B cell (primary cell): ENCODE results near the gene TRIO. TPM values are rescaled to one million over a fixed set of nuclear protein-coding genes. Genes with fewer than 3 reads are reported as not detected.

Source experiments
- ATAC-seq: fragments of 200-7000 bp; cut with Tn5 transposase; one replicate; pipeline ENCODE4 v1.10.0; 2021; ENCODE audit warnings: low read depth, mild to moderate bottlenecking, moderate number of reproducible peaks, moderate library complexity
- CTCF ChIA-PET: fragments of 350-600 bp; sonication (Branson Sonifier 250); formaldehyde crosslinking; loops from one replicate; lab custom pipeline; 2021; ENCODE audit warnings: antibody characterized with exemption, inconsistent platforms; lab: Charles Lee
- POLR2A ChIA-PET: fragments of 350-600 bp; sonication (Branson Sonifier 250); formaldehyde crosslinking; loops from one replicate; lab custom pipeline; 2021; ENCODE audit warnings: antibody characterized with exemption; lab: Charles Lee
- DNase-seq: peaks from one replicate; pipeline ENCODE4 v3.0.0; 2013
- H2AFZ ChIP-seq: 2 replicates; pipeline ENCODE4 v1.6.1; 2012; ENCODE audit warnings: mild to moderate bottlenecking, low read depth, low read length; ENCODE audit not compliant: insufficient read depth, poor library complexity, severe bottlenecking
- H3K27ac ChIP-seq, 2 donors: 1 replicate in 1 of 2; 2 replicates in 1 of 2; pipeline ENCODE4 v1.5.1; 2012 to 2013; ENCODE audit warnings: low read length in 2 of 2, mild to moderate bottlenecking in 2 of 2, moderate library complexity in 1 of 2
- H3K27me3 ChIP-seq, 4 experiments: fragments of 200-600 bp in 1 of 4; sonication (generic) in 1 of 4; replicated peaks in 1 of 4; 1 replicate in 2 of 4; 2 replicates in 2 of 4; pipeline versions ENCODE4 v1.6.1 to v1.7.0; 2013 to 2016; ENCODE audit warnings: low read length in 3 of 4, mild to moderate bottlenecking in 2 of 4, mixed read lengths in 1 of 4, moderate library complexity in 1 of 4; ENCODE audit not compliant: insufficient read depth in 4 of 4, control insufficient read depth in 3 of 4; ENCODE audit errors: control extremely low read depth in 1 of 4
- H3K36me3 ChIP-seq, 2 experiments: replicated peaks in 1 of 2; 1 replicate in 1 of 2; 2 replicates in 1 of 2; pipeline versions ENCODE4 v1.6.1 to v1.7.1; 2013; ENCODE audit warnings: low read length in 1 of 2; ENCODE audit not compliant: insufficient read depth in 2 of 2, control insufficient read depth in 1 of 2; ENCODE audit errors: control extremely low read depth in 1 of 2, extremely low read depth in 1 of 2
- H3K4me1 ChIP-seq, 2 donors: fragments of 200-600 bp in 1 of 2; sonication (generic) in 1 of 2; 1 replicate in 1 of 2; 2 replicates in 1 of 2; pipeline versions ENCODE4 v1.5.1 to v1.6.1; 2013 to 2017; ENCODE audit warnings: low read length in 2 of 2; ENCODE audit not compliant: control insufficient read depth in 2 of 2, insufficient read depth in 2 of 2
- H3K4me2 ChIP-seq: replicated peaks from 2 replicates; pipeline ENCODE3; 2012; ENCODE audit warnings: mild to moderate bottlenecking, low read depth, low read length; ENCODE audit not compliant: poor library complexity, severe bottlenecking
- H3K4me3 ChIP-seq, 5 experiments: fragments of 200-600 bp in 1 of 5; sonication (generic) in 1 of 5; 1 replicate in 3 of 5; 2 replicates in 2 of 5; pipeline versions ENCODE4 v1.5.1 to v1.7.0; 2011 to 2016; ENCODE audit warnings: low read length in 4 of 5, mild to moderate bottlenecking in 4 of 5, low read depth in 2 of 5, control low read depth in 1 of 5, moderate library complexity in 1 of 5; ENCODE audit not compliant: insufficient read depth in 1 of 5; ENCODE audit errors: control extremely low read depth in 1 of 5, extremely low read depth in 1 of 5
- H3K79me2 ChIP-seq: fragments of 200-600 bp; sonication (generic); one replicate; pipeline ENCODE4 v1.6.0; 2016; ENCODE audit warnings: low read length; ENCODE audit not compliant: control insufficient read depth, insufficient read depth
- H3K9ac ChIP-seq: fragments of 200-600 bp; sonication (generic); 2 replicates; pipeline ENCODE4 v1.6.1; 2017; ENCODE audit warnings: mild to moderate bottlenecking, low read length, moderate library complexity
- H3K9me3 ChIP-seq, 3 donors: one replicate each; pipeline versions ENCODE4 v1.6.1 to v1.7.1; 2013; ENCODE audit warnings: low read length in 2 of 3; ENCODE audit not compliant: control insufficient read depth in 2 of 3, insufficient read depth in 1 of 3; ENCODE audit errors: control extremely low read depth in 1 of 3
- H4K20me1 ChIP-seq: 2 replicates; pipeline ENCODE4 v1.6.0; 2012; ENCODE audit warnings: mild to moderate bottlenecking, low read length; ENCODE audit not compliant: insufficient read depth, control insufficient read depth, poor library complexity, severe bottlenecking
- H3K27ac Mint-ChIP-seq: one replicate; pipeline ENCODE4 v1.8.0; 2021; ENCODE audit warnings: mixed read lengths
- H3K27me3 Mint-ChIP-seq: one replicate; pipeline ENCODE4 v1.8.0; 2021; ENCODE audit warnings: mixed read lengths
- H3K4me1 Mint-ChIP-seq: one replicate; pipeline ENCODE4 v1.8.0; 2021; ENCODE audit warnings: mixed read lengths
- H3K4me3 Mint-ChIP-seq: one replicate; pipeline ENCODE4 v1.8.0; 2021; ENCODE audit warnings: mixed read lengths
- H3K9me3 Mint-ChIP-seq: one replicate; pipeline ENCODE4 v1.8.0; 2022; ENCODE audit warnings: mixed read lengths; ENCODE audit not compliant: insufficient read depth
- EZH2 ChIP-seq: IDR thresholded peaks from 2 replicates; pipeline ENCODE4 v1.6.1; 2012; ENCODE audit warnings: borderline replicate concordance, low read depth, mild to moderate bottlenecking, moderate library complexity, low read length; ENCODE audit not compliant: insufficient read depth, poor library complexity, severe bottlenecking
- WGBS: methylation state at CpG from one replicate; pipeline ENCODE4 v1.1.5; 2013; ENCODE audit warnings: missing lambda C conversion rate; ENCODE audit not compliant: insufficient coverage; 5-methylcytosine and 5-hydroxymethylcytosine counted together
- intact Hi-C: fragments of 100-400 bp; cut with micrococcal nuclease; formaldehyde crosslinking; loops from one replicate; pipeline ENCODE4 v1.10.0; 2022
- polyA plus RNA-seq: library from polyadenylated mRNA; depleted of rRNA; stranded (reverse); fragments of >200 nt; gene quantifications from 2 replicates; pipeline ENCODE4 v1.2.3, GENCODE V29; 2012
- total RNA-seq, 2 donors: library from RNA; stranded (reverse); fragments of 120-200 nt in 1 of 2; gene quantifications; 1 replicate in 1 of 2; 2 replicates in 1 of 2; pipeline versions ENCODE4 v1.2.3 to v1.2.4, GENCODE V29; 2013 to 2022
- TF ChIP-seq, protein P1 (sequence below): fragments of 200-600 bp; IDR thresholded peaks from one replicate; pipeline ENCODE4 v1.8.0; 2022; ENCODE audit warnings: antibody characterized with exemption, mild to moderate bottlenecking

Gene TRIO
- total and polyA plus RNA-seq, 2 donors (not counting 1 experiment from before 2014, with no cell fraction given), result 90.5 to 479 TPM

DNA sequence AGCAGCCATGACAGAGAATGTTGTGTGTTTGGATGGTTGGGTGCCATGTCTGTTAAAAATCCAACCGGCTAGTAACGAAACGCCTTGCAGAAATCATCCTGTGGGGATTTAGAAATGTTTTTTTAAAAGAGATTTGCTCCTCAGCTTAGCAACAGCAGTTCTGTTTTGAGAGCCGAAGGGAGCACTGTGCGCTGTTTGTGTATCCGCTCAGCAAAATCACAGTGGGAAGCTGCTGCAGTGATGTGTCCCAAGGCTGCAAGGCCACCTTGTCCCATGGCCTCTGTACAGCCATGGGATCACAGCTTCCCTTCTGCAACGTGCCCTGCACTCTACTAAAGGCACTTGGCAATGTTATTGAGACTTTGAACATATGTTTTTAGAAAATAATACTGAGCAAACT is 40.9 kb downstream of the TRIO start:
- Histone ChIP-seq H4K20me1 (peaks cover 56% of the 10 kb centered on the region), H3K4me3 (no peak overlapping the region), H3K79me2 (peaks cover 95% of the 10 kb centered on the region), H3K9me3 (no peaks in the 10 kb centered on the region), H3K36me3 (no peaks in the 10 kb centered on the region), H3K9ac (no peak overlapping the region), H3K4me1 (peaks cover 25 to 28% of the 10 kb centered on the region in 2 donors), H2AFZ (no peak overlapping the region), H3K4me2 (no peak overlapping the region), H3K27me3 (no peaks in the 10 kb centered on the region), H3K27ac (no peak overlapping the region)
- POLR2A ChIA-PET, result no interaction called here
- TF ChIP-seq EZH2, result no peak
- TF ChIP-seq, protein P1, sequence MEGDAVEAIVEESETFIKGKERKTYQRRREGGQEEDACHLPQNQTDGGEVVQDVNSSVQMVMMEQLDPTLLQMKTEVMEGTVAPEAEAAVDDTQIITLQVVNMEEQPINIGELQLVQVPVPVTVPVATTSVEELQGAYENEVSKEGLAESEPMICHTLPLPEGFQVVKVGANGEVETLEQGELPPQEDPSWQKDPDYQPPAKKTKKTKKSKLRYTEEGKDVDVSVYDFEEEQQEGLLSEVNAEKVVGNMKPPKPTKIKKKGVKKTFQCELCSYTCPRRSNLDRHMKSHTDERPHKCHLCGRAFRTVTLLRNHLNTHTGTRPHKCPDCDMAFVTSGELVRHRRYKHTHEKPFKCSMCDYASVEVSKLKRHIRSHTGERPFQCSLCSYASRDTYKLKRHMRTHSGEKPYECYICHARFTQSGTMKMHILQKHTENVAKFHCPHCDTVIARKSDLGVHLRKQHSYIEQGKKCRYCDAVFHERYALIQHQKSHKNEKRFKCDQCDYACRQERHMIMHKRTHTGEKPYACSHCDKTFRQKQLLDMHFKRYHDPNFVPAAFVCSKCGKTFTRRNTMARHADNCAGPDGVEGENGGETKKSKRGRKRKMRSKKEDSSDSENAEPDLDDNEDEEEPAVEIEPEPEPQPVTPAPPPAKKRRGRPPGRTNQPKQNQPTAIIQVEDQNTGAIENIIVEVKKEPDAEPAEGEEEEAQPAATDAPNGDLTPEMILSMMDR, result no peak
- intact Hi-C loops, result no loop called here
- no peak overlapping the region for H3K4me3 Mint-ChIP-seq
- H3K27me3 Mint-ChIP-seq, result no peaks in the 10 kb centered on the region
- H3K4me1 Mint-ChIP-seq, result peaks cover 74% of the 10 kb centered on the region
- H3K27ac Mint-ChIP-seq, result no peak overlapping the region
- DNase-seq, result no peak
- CTCF ChIA-PET, result no interaction called here
- WGBS, result 100% methylated on average over 6 of the region's 7 CpGs
- no peak for ATAC-seq
- no peaks in the 10 kb centered on the region for H3K9me3 Mint-ChIP-seq

DNA sequence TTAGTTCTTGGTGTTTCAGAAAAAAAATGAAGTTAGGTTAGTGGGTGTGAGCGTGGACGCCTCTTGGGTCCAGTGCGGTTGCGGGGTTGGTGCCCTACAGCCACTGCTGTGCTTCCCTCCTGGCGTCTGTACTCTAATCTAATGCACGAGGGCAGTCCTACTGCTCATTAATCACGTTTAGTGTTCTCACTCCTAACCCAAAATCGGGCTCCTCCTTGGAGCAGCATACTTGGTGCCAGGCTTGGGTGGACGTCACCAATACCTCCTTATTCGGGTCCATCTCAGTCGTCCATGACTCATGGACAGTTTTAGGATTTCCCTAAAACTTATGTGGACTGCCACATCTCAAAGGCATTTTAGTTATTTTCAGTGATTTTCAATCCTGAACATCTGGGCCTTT is 41.6 kb downstream of the TRIO start:
- ChIA-PET POLR2A (no interaction called here), CTCF (no interaction called here)
- peaks cover 92% of the 10 kb centered on the region for H3K79me2 ChIP-seq
- peaks cover 25 to 30% of the 10 kb centered on the region in 2 donors for H3K4me1 ChIP-seq
- intact Hi-C loops, result loop anchor here (5.0 kb wide), 1 partner anchor 37 kb away; no protein-coding TSS in a partner anchor
- Mint-ChIP-seq H3K27me3 (no peaks in the 10 kb centered on the region), H3K27ac (no peak overlapping the region), H3K4me1 (peaks cover 80% of the 10 kb centered on the region), H3K9me3 (no peaks in the 10 kb centered on the region), H3K4me3 (no peak overlapping the region)
- DNase-seq (no peak), ATAC-seq (no peak)
- no peak overlapping the region for H2AFZ ChIP-seq
- WGBS, result 99% methylated on average over 11 of the region's 11 CpGs
- peaks cover 50% of the 10 kb centered on the region for H4K20me1 ChIP-seq
- H3K36me3 ChIP-seq, result no peaks in the 10 kb centered on the region
- no peak overlapping the region for H3K4me2 ChIP-seq
- H3K9ac ChIP-seq, result no peak overlapping the region
- H3K27me3 ChIP-seq, result no peaks in the 10 kb centered on the region
- TF ChIP-seq EZH2, result no peak
- TF ChIP-seq, protein P1, result no peak
- H3K4me3 ChIP-seq, result no peak overlapping the region
- H3K27ac ChIP-seq, result no peak overlapping the region
- H3K9me3 ChIP-seq, result no peaks in the 10 kb centered on the region
